A673 (cell line): Measurements from ENCODE around the gene PTTG1.

ENCODE experiments used
- CTCF ChIP-seq: fragments of 300-800, 200-600 bp; sonication (generic); conservative IDR thresholded peaks from 2 replicates; pipeline ENCODE4 v1.5.1; 2017; ENCODE audit warnings: low read depth, mild to moderate bottlenecking, antibody characterized with exemption, low read length, moderate library complexity, mixed read lengths
- EZH2 ChIP-seq: fragments of 200-600 bp; sonication (generic); IDR thresholded peaks from 2 replicates; pipeline ENCODE4 v1.6.1; 2017; ENCODE audit warnings: borderline replicate concordance, low read depth, mild to moderate bottlenecking, mixed read lengths, antibody characterized with exemption, low read length; ENCODE audit not compliant: poor library complexity, severe bottlenecking

- TF ChIP-seq CTCF (no peak), EZH2 (no peak)
Observed at GRCh38 chr5:160432196-160432595, 10.5 kb downstream of the PTTG1 start.
